ENCODE results near the gene NDUFA5.

Gene NDUFA5

GRCh38 chr7:123557398-123558288 is at the start of gene NDUFA5:
TSS of gene NDUFA5 (minus strand) at chr7:123557818. CDS start at chr7:123557795, 23 bp downstream.
- TF ChIP-seq POLR2A (IDR thresholded peaks at IDR 0.05; ENCODE audit: extremely low read depth, insufficient read length), result peak; percentile 85
- no peak for TF ChIP-seq CTCF (IDR thresholded peaks at IDR 0.05; ENCODE audit: low read depth, low read length)
- peak; percentile 72 for TF ChIP-seq MYC (IDR thresholded peaks at IDR 0.05; ENCODE audit: low read depth, low read length)
- TF ChIP-seq MAX (IDR thresholded peaks at IDR 0.05; ENCODE audit: low read depth, low read length), result peak; percentile 75
- peak within 1 kb of the TSS; percentile 80 for H3K4me3 ChIP-seq (ENCODE audit: low read depth, low read length)
- DNase-seq (ENCODE audit: low read depth), result peak; percentile 99

- no peak overlapping the region for H3K4me3 ChIP-seq (ENCODE audit: low read depth, low read length)
- TF ChIP-seq POLR2A (IDR thresholded peaks at IDR 0.05; ENCODE audit: extremely low read depth, insufficient read length), result no peak
- TF ChIP-seq CTCF (IDR thresholded peaks at IDR 0.05; ENCODE audit: low read depth, low read length), result no peak
- no peak for TF ChIP-seq MAX (IDR thresholded peaks at IDR 0.05; ENCODE audit: low read depth, low read length)
- TF ChIP-seq MYC (IDR thresholded peaks at IDR 0.05; ENCODE audit: low read depth, low read length), result no peak
- no peak for DNase-seq (ENCODE audit: low read depth)
Observed at GRCh38 chr7:123604739-123605138, 47.1 kb upstream of the NDUFA5 start.

GRCh38 chr7:123602648-123603047 is 45.0 kb upstream of the NDUFA5 start:
- no peak for DNase-seq (ENCODE audit: low read depth)
- TF ChIP-seq MYC (IDR thresholded peaks at IDR 0.05; ENCODE audit: low read depth, low read length), result no peak
- TF ChIP-seq CTCF (IDR thresholded peaks at IDR 0.05; ENCODE audit: low read depth, low read length), result no peak
- TF ChIP-seq MAX (IDR thresholded peaks at IDR 0.05; ENCODE audit: low read depth, low read length), result no peak
- TF ChIP-seq POLR2A (IDR thresholded peaks at IDR 0.05; ENCODE audit: extremely low read depth, insufficient read length), result no peak
- no peak overlapping the region for H3K4me3 ChIP-seq (ENCODE audit: low read depth, low read length)

GRCh38 chr7:123601530-123601929 is 43.9 kb upstream of the NDUFA5 start, which contains the start of gene ASB15:
TSS of gene ASB15 (plus strand) at chr7:123601821. CDS start at chr7:123614503, 12,682 bp downstream.
- no peak for DNase-seq (ENCODE audit: low read depth)
- TF ChIP-seq CTCF (IDR thresholded peaks at IDR 0.05; ENCODE audit: low read depth, low read length), result no peak
- no peak for TF ChIP-seq POLR2A (IDR thresholded peaks at IDR 0.05; ENCODE audit: extremely low read depth, insufficient read length)
- TF ChIP-seq MYC (IDR thresholded peaks at IDR 0.05; ENCODE audit: low read depth, low read length), result no peak
- TF ChIP-seq MAX (IDR thresholded peaks at IDR 0.05; ENCODE audit: low read depth, low read length), result no peak

GRCh38 chr7:123600876-123601275 is 43.3 kb upstream of the NDUFA5 start:
- TF ChIP-seq CTCF (IDR thresholded peaks at IDR 0.05; ENCODE audit: low read depth, low read length) (no peak), MYC (IDR thresholded peaks at IDR 0.05; ENCODE audit: low read depth, low read length) (no peak), MAX (IDR thresholded peaks at IDR 0.05; ENCODE audit: low read depth, low read length) (no peak), POLR2A (IDR thresholded peaks at IDR 0.05; ENCODE audit: extremely low read depth, insufficient read length) (no peak)

More at GRCh38 chr7:123601530-123601929, 43.9 kb upstream of the NDUFA5 start, which contains the start of gene ASB15:
- no peak within 1 kb of the TSS for H3K4me3 ChIP-seq (ENCODE audit: low read depth, low read length)

More at GRCh38 chr7:123600876-123601275, 43.3 kb upstream of the NDUFA5 start:
- DNase-seq (ENCODE audit: low read depth), result no peak
- no peak overlapping the region for H3K4me3 ChIP-seq (ENCODE audit: low read depth, low read length)

Measured in NB4 (cell line).